Measurements from ENCODE around the gene ZNF598.

- TF ChIP-seq CTCF (IDR thresholded peaks at IDR 0.05) (no peak), POLR2AphosphoS5 (IDR thresholded peaks at IDR 0.05; ENCODE audit: low read depth, low read length) (0 out of 2 replicates have a peak, but pooled peaks have one; percentile 37), SIN3A (IDR thresholded peaks at IDR 0.05; ENCODE audit: borderline replicate concordance, insufficient read depth, low read depth, low read length) (no peak), REST (IDR thresholded peaks at IDR 0.05; ENCODE audit: insufficient read depth in 1 of 2, low read depth in 2 of 2, low read length in 1 of 2) (no peak), TCF7L2 (IDR thresholded peaks at IDR 0.05; ENCODE audit: low read depth, low read length) (0 out of 2 replicates have a peak, but pooled peaks have one; percentile 20)
Observed at GRCh38 chr16:1982013-1982433, 27.6 kb downstream of the ZNF598 start.
